Adrenal gland (tissue), 12 donors: ENCODE measurements around the gene BSPRY. TPM values are rescaled to one million over a fixed set of nuclear protein-coding genes. Genes with fewer than 3 reads are reported as not detected.
"Not testable (repeated sequence)": the region's sequence is repeated elsewhere in the genome, so short reads cannot be mapped to it uniquely, and the experiment has no call there.

Experiments used
- DNase-seq, 7 donors: peaks; one replicate each; pipeline ENCODE4 v3.0.0-alpha.2; 2019 to 2020
- H3K27ac ChIP-seq, 5 donors: fragments of 200-600 bp; sonication (generic) in 4 of 5; 1 replicate in 3 of 5; 2 replicates in 2 of 5; pipeline versions ENCODE4 v1.5.1 to v1.8.0; 2016 to 2020; ENCODE audit warnings: mild to moderate bottlenecking in 1 of 5
- H3K27me3 ChIP-seq: fragments of 200-600 bp; 2 replicates; pipeline ENCODE4 v1.8.0; 2021
- H3K36me3 ChIP-seq, 2 donors: fragments of 200-600 bp; replicated peaks in 1 of 2; 1 replicate in 1 of 2; 2 replicates in 1 of 2; pipeline versions ENCODE4 v1.5.1 to v1.8.0; 2018 to 2022
- H3K4me1 ChIP-seq, 2 donors: fragments of 200-600 bp; replicated peaks in 1 of 2; 1 replicate in 1 of 2; 2 replicates in 1 of 2; pipeline versions ENCODE4 v1.5.1 to v1.8.0; 2018 to 2021
- H3K4me3 ChIP-seq, 4 donors: fragments of 200-600 bp; sonication (generic) in 3 of 4; one replicate each; pipeline ENCODE4 v1.5.1; 2016 to 2018
- H3K9me3 ChIP-seq, 3 donors: fragments of 200-600 bp; sonication (generic) in 1 of 3; replicated peaks in 1 of 3; 1 replicate in 2 of 3; 2 replicates in 1 of 3; pipeline versions ENCODE4 v1.5.1 to v1.8.0; 2016 to 2021
- CTCF ChIP-seq, 6 experiments: fragments of 450-650 bp in 4 of 6; fragments of 200-600 bp in 2 of 6; sonication (generic) in 1 of 6; IDR thresholded peaks; 1 replicate in 5 of 6; 2 replicates in 1 of 6; pipeline versions ENCODE4 v1.5.1 to v1.8.0; 2016 to 2021; ENCODE audit warnings: antibody characterized with exemption in 6 of 6, mild to moderate bottlenecking in 2 of 6, moderate library complexity in 1 of 6
- POLR2A ChIP-seq, 2 donors: fragments of 450-650 bp; IDR thresholded peaks; one replicate each; pipeline ENCODE4 v1.6.1; 2017; ENCODE audit warnings: antibody characterized with exemption in 2 of 2, mild to moderate bottlenecking in 2 of 2, moderate library complexity in 1 of 2
- WGBS, 4 donors: extraction: QIAGEN DNeasy Blood & Tissue Kit in 2 of 4; methylation state at CpG; one replicate each; pipeline versions ENCODE4 v1.1.5 to v1.1.7; 2013 to 2017; 5-methylcytosine and 5-hydroxymethylcytosine counted together
- intact Hi-C, 2 donors: fragments of 100-400 bp; cut with DNase I; formaldehyde crosslinking; loops; one replicate each; pipeline versions ENCODE4 v1.14.1 to v1.15.0; 2022 to 2023
- polyA plus RNA-seq, 3 donors: library from polyadenylated mRNA; stranded (reverse); fragments of 200-250 nt in 2 of 3; fragments of 350-450 nt in 1 of 3; fragmentation: Illumina TruSeq in 1 of 3; extraction: RNeasy Lipid Tissue Mini Kit (QIAGEN cat#74804) in 1 of 3; gene quantifications; one replicate each; pipeline ENCODE4 v1.2.3, GENCODE V29; 2013 to 2014
- total RNA-seq, 9 donors: library from RNA; depleted of rRNA in 4 of 9; stranded (reverse); fragments of >200 nt in 4 of 9; fragments of 120-200 nt in 1 of 9; fragmentation: NEBNext Ultra II Directional in 1 of 9; extraction: Animal tissue kit (Norgen Biotek cat#: 25700) in 1 of 9; gene quantifications; one replicate each; pipeline versions ENCODE4 v1.1.0 to v1.2.4, GENCODE V29; 2013 to 2023
- donor health status: healthy with polysubstance abuse.
- donor health status: Bipolar disorder and iron deficiency.
- donor health status: DM: yes; HTN: yes; CAD: no.
- donor health status: DM: no; HTN: no; CAD: no.
- donor health status: DM: no; HTN: no; CAD: no.
- donor health status: DM: yes; HTN: yes; CAD: no.

Gene BSPRY
- total and polyA plus RNA-seq, 12 donors = 0.89 to 18.6 (median 3.7) TPM

GRCh38 chr9:113363336-113363735, 14.0 kb downstream of the BSPRY start:
- Histone ChIP-seq H3K4me1 (peaks cover 6 to 11% of the 10 kb centered on the region in 2 donors), H3K27me3 (no peaks in the 10 kb centered on the region), H3K36me3 (no peaks in the 10 kb centered on the region), H3K27ac (no peak overlapping the region), H3K4me3 (no peak overlapping the region), H3K9me3 (no peaks in the 10 kb centered on the region)
- DNase-seq = no peak
- 68 to 93% (median 89%) methylated on average over 3 of the region's 3 CpGs for WGBS, 4 donors
- intact Hi-C loops = no loop called here
- TF ChIP-seq POLR2A (IDR thresholded peaks at IDR 0.05) (no peak), CTCF (IDR thresholded peaks at IDR 0.05) (no peak)

DNA sequence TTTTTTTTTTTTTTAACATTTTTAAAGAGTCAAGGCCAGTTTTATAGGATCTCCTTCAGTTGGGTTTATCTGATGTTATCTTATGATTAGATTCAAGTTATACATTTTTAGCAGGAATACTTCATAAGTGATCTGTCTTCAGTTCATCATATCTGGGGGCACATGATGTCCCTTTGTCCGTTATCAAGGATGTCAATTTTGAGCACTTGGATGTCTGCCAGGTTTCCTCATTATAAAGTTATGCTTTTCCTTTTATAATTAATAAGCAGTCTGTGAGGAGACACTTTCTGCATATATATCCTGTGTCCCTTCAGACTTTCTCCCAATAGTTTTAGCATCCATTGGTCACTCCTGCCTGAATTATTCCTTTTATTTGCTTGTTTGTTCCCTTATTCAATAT, 15.6 kb downstream of the BSPRY start:
- Histone ChIP-seq H3K36me3 (no peaks in the 10 kb centered on the region), H3K27ac (peak overlapping the region in 1 of 5 donors; percentile 37), H3K4me1 (peaks cover 6 to 11% of the 10 kb centered on the region in 2 donors), H3K9me3 (no peaks in the 10 kb centered on the region), H3K27me3 (no peaks in the 10 kb centered on the region), H3K4me3 (no peak overlapping the region)
- intact Hi-C loops = no loop called here
- 14 to 37% (median 23%) methylated on average over 1 of the region's 1 CpG for WGBS, 4 donors
- no peak for TF ChIP-seq CTCF (IDR thresholded peaks at IDR 0.05)
- no peak for TF ChIP-seq POLR2A (IDR thresholded peaks at IDR 0.05)
- no peak for DNase-seq

- H3K4me3 ChIP-seq, H3K27me3 ChIP-seq, intact Hi-C loops, H3K9me3 ChIP-seq, H3K36me3 ChIP-seq: not testable (repeated sequence)
- peak in 6 of 7 donors; percentile 43 to 82 (median 70) for DNase-seq
- Histone ChIP-seq H3K27ac (peak overlapping the region in 2 of 5 donors; percentile 37 to 63), H3K4me1 (peaks cover 6 to 11% of the 10 kb centered on the region in 2 donors)
- 60 to 69% (median 66%) methylated on average over 3 of the region's 3 CpGs for WGBS, 4 donors
Measured at GRCh38 chr9:113365652-113366051, 16.3 kb downstream of the BSPRY start.

- no peak for DNase-seq
- intact Hi-C loops = no loop called here
- Histone ChIP-seq H3K27me3 (no peaks in the 10 kb centered on the region), H3K9me3 (no peaks in the 10 kb centered on the region), H3K4me3 (no peak overlapping the region), H3K36me3 (peaks cover 0 to 8% of the 10 kb centered on the region in 2 donors), H3K4me1 (peaks cover 9 to 16% of the 10 kb centered on the region in 2 donors), H3K27ac (no peak overlapping the region)
- 85 to 90% (median 88%) methylated on average over 5 of the region's 5 CpGs for WGBS, 4 donors
- no peak for TF ChIP-seq CTCF (IDR thresholded peaks at IDR 0.05)
- no peak for TF ChIP-seq POLR2A (IDR thresholded peaks at IDR 0.05)
Measured at GRCh38 chr9:113368348-113368981, 19.1 kb downstream of the BSPRY start.
